Gastroesophageal sphincter (tissue), 4 donors: ENCODE results near the gene SLC6A14. TPM values are rescaled to one million over a fixed set of nuclear protein-coding genes. Genes with fewer than 3 reads are reported as not detected.
A peak's percentile ranks its signal among the peaks of the same experiment; 100 is the strongest.

Experiments
- ATAC-seq: fragments of 150-250 bp; one replicate; pipeline ENCODE4 v1.9.1; 2016; ENCODE audit warnings: mild to moderate bottlenecking, moderate library complexity
- H3K27ac ChIP-seq, 4 donors: fragments of 200-600 bp; sonication (generic) in 3 of 4; 1 replicate in 3 of 4; 2 replicates in 1 of 4; pipeline ENCODE4 v1.5.1; 2016 to 2019
- H3K27me3 ChIP-seq: fragments of 200-600 bp; sonication (generic); one replicate; pipeline ENCODE4 v1.5.1; 2019
- H3K36me3 ChIP-seq, 2 donors: fragments of 200-600 bp; sonication (generic); one replicate each; pipeline ENCODE4 v1.5.1; 2019; ENCODE audit warnings: control low read depth in 1 of 2
- H3K4me1 ChIP-seq, 3 donors: fragments of 200-600 bp; sonication (generic); 1 replicate in 2 of 3; 2 replicates in 1 of 3; pipeline ENCODE4 v1.5.1; 2016 to 2019; ENCODE audit warnings: control low read depth in 2 of 3
- H3K4me3 ChIP-seq, 2 donors: fragments of 200-600 bp; sonication (generic); one replicate each; pipeline ENCODE4 v1.5.1; 2019; ENCODE audit warnings: mild to moderate bottlenecking in 1 of 2, moderate library complexity in 1 of 2
- H3K9me3 ChIP-seq, 3 donors: fragments of 200-600 bp; sonication (generic); one replicate each; pipeline ENCODE4 v1.5.1; 2017 to 2019; ENCODE audit warnings: control low read depth in 2 of 3
- CTCF ChIP-seq, 4 experiments: fragments of 200-600 bp in 2 of 4; fragments of 450-650 bp in 2 of 4; sonication (generic) in 1 of 4; IDR thresholded peaks; one replicate each; pipeline ENCODE4 v1.5.1; 2017 to 2019; ENCODE audit warnings: antibody characterized with exemption in 4 of 4, mild to moderate bottlenecking in 2 of 4, moderate library complexity in 2 of 4
- EP300 ChIP-seq: sonication (generic); formaldehyde crosslinking; IDR thresholded peaks from one replicate; pipeline ENCODE4 v1.6.1; 2017; ENCODE audit warnings: antibody characterized with exemption, mild to moderate bottlenecking
- POLR2A ChIP-seq, 2 donors: fragments of 450-650 bp; IDR thresholded peaks; one replicate each; pipeline ENCODE4 v1.6.1; 2017; ENCODE audit warnings: antibody characterized with exemption in 2 of 2, mild to moderate bottlenecking in 2 of 2, moderate library complexity in 1 of 2
- POLR2AphosphoS5 ChIP-seq: sonication (generic); formaldehyde crosslinking; IDR thresholded peaks from one replicate; pipeline ENCODE4 v1.6.1; 2017; ENCODE audit warnings: antibody characterized with exemption
- WGBS, 2 donors: methylation state at CpG; one replicate each; pipeline ENCODE4 v1.1.5; 2018; ENCODE audit warnings: low coverage in 1 of 2; 5-methylcytosine and 5-hydroxymethylcytosine counted together
- total RNA-seq, 4 donors: library from RNA; depleted of rRNA; stranded (reverse); fragments of >200 nt; gene quantifications; one replicate each; pipeline ENCODE4 v1.1.0, GENCODE V29; 2016

The SLC6A14 gene
- total RNA-seq, 4 donors from 2014 or later, result 1.0 TPM; not detected in 3

GRCh38 chrX:116449156-116449555, 12.8 kb downstream of the SLC6A14 start:
- WGBS, 2 donors, result 48 to 83% methylated on average over 1 to 2 of the region's 2 CpGs
- no peaks in the 10 kb centered on the region for H3K27me3 ChIP-seq
- H3K27ac ChIP-seq, result no peak overlapping the region
- no peaks in the 10 kb centered on the region for H3K9me3 ChIP-seq
- H3K36me3 ChIP-seq, result no peaks in the 10 kb centered on the region
- H3K4me1 ChIP-seq, result no peaks in the 10 kb centered on the region
- TF ChIP-seq POLR2AphosphoS5, result no peak
- no peak overlapping the region for H3K4me3 ChIP-seq
- no peak for ATAC-seq

GRCh38 chrX:116462822-116463221, 26.4 kb downstream of the SLC6A14 start, which contains the start of gene CT83:
TSS of gene CT83 (minus strand) at chrX:116462976. CDS start at chrX:116462856, 120 bp downstream.
- H3K36me3 ChIP-seq, result no peaks in the 10 kb centered on the region
- no peak for ATAC-seq
- H3K4me1 ChIP-seq, result no peaks in the 10 kb centered on the region
- no peak for TF ChIP-seq CTCF (IDR thresholded peaks at IDR 0.05)
- no peaks in the 10 kb centered on the region for H3K9me3 ChIP-seq
- WGBS, 2 donors, result 68 to 87% methylated on average over 3 to 5 of the region's 18 CpGs
- no peak within 1 kb of the TSS for H3K4me3 ChIP-seq
- H3K27me3 ChIP-seq, result no peaks in the 10 kb centered on the region
- H3K27ac ChIP-seq, result no peak within 1 kb of the TSS

GRCh38 chrX:116480059-116480458, 43.7 kb downstream of the SLC6A14 start:
- H3K4me3 ChIP-seq, result no peak overlapping the region
- no peaks in the 10 kb centered on the region for H3K36me3 ChIP-seq
- no peaks in the 10 kb centered on the region for H3K27me3 ChIP-seq
- H3K4me1 ChIP-seq, result no peaks in the 10 kb centered on the region
- WGBS, 2 donors, result 90 to 100% methylated on average over 1 to 2 of the region's 2 CpGs
- no peak for TF ChIP-seq POLR2A (IDR thresholded peaks at IDR 0.05)
- TF ChIP-seq POLR2AphosphoS5, result no peak
- no peak for TF ChIP-seq EP300
- no peak for TF ChIP-seq CTCF (IDR thresholded peaks at IDR 0.05)
- ATAC-seq, result no peak
- H3K9me3 ChIP-seq, result no peaks in the 10 kb centered on the region
- no peak overlapping the region for H3K27ac ChIP-seq

GRCh38 chrX:116490104-116490503, 53.7 kb downstream of the SLC6A14 start:
- TF ChIP-seq CTCF (IDR thresholded peaks at IDR 0.05) (peak in 1 of 4 experiments; percentile 21), POLR2AphosphoS5 (no peak)
- H3K36me3 ChIP-seq, result no peaks in the 10 kb centered on the region
- ATAC-seq, result no peak

GRCh38 chrX:116493271-116493670, 56.9 kb downstream of the SLC6A14 start:
- Histone ChIP-seq H3K4me3 (no peak overlapping the region), H3K9me3 (no peaks in the 10 kb centered on the region), H3K27me3 (no peaks in the 10 kb centered on the region), H3K36me3 (no peaks in the 10 kb centered on the region), H3K27ac (no peak overlapping the region), H3K4me1 (no peaks in the 10 kb centered on the region)
- 51 to 54% methylated on average over 2 of the region's 2 CpGs for WGBS, 2 donors
- TF ChIP-seq POLR2A (IDR thresholded peaks at IDR 0.05), result no peak
- no peak for TF ChIP-seq CTCF (IDR thresholded peaks at IDR 0.05)
- TF ChIP-seq POLR2AphosphoS5, result no peak
- TF ChIP-seq EP300, result no peak
- ATAC-seq, result no peak

More at GRCh38 chrX:116490104-116490503, 53.7 kb downstream of the SLC6A14 start:
- no peak overlapping the region for H3K4me3 ChIP-seq
- no peaks in the 10 kb centered on the region for H3K27me3 ChIP-seq
- H3K27ac ChIP-seq, result no peak overlapping the region
- no peaks in the 10 kb centered on the region for H3K4me1 ChIP-seq
- no peaks in the 10 kb centered on the region for H3K9me3 ChIP-seq

- ATAC-seq, result no peak
- no peak overlapping the region for H3K4me3 ChIP-seq
- TF ChIP-seq CTCF (IDR thresholded peaks at IDR 0.05), result no peak
- TF ChIP-seq EP300, result no peak
- TF ChIP-seq POLR2A (IDR thresholded peaks at IDR 0.05), result no peak
- no peak for TF ChIP-seq POLR2AphosphoS5
- no peaks in the 10 kb centered on the region for H3K27me3 ChIP-seq
- no peak overlapping the region for H3K27ac ChIP-seq
- H3K4me1 ChIP-seq, result no peaks in the 10 kb centered on the region
- no peaks in the 10 kb centered on the region for H3K9me3 ChIP-seq
- H3K36me3 ChIP-seq, result no peaks in the 10 kb centered on the region
Measured at GRCh38 chrX:116499780-116500179, 63.4 kb downstream of the SLC6A14 start.
